ENCODE measurements around the gene HEPACAM2. TPM values are rescaled to one million over a fixed set of nuclear protein-coding genes. Genes with fewer than 3 reads are reported as not detected.

Gene HEPACAM2
- total RNA-seq, 1 donor from 2014 or later = not detected

DNA sequence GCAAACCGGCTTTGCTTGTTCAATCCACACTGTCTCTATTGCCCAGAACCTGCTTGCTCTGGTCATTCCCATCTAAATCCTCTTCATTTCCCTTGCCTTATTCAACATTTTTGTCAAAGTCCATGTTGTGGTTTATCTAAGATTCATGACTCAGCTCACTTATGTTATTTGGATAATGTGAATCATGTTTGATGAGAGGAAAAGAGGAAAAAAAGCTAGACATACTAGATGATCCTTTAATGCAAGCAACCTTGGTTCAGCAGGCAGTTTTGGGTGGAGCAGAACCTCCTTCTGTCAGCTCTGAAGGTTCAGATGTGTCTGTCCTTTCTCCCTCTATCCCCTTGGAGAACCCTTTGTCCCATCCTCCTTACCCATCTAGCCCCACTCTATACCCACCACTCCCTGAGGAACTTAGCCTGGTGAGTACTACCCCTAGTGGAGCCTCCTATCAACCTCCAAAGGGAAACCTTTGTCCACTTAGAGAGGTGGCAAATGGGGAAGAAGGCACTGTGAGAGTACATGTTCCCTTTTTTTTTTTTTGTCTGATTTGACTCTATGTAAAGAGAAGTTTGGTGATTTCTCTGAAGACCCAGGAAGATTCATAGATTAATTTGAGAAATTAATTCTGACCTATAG, 76.0 kb downstream of the HEPACAM2 start:
- TF ChIP-seq POLR2A (IDR thresholded peaks at IDR 0.05) = no peak
- TF ChIP-seq POLR2AphosphoS5 (IDR thresholded peaks at IDR 0.05; ENCODE audit: insufficient read depth in 1 of 2, low read depth in 1 of 2) = no peak
- no peak for TF ChIP-seq CTCF (IDR thresholded peaks at IDR 0.05)
- DNase-seq (ENCODE audit: extremely low spot score in 2 of 2) = no peak
- Histone ChIP-seq H3K27ac (no peak overlapping the region), H3K9me3 (no peaks in the 10 kb centered on the region), H3K36me3 (peaks cover 0 to 4% of the 10 kb centered on the region in 2 donors), H3K4me1 (peaks cover 21% of the 10 kb centered on the region), H3K4me3 (no peak overlapping the region), H3K27me3 (no peaks in the 10 kb centered on the region)
- intact Hi-C loops (cut with DNase I) = no loop called here

- peaks cover 21% of the 10 kb centered on the region for H3K4me1 ChIP-seq
Observed at GRCh38 chr7:93148727-93149126, 77.5 kb downstream of the HEPACAM2 start.

GRCh38 chr7:93148144-93148543, 78.1 kb downstream of the HEPACAM2 start, which contains the start of gene SAMD9L:
SAMD9L (minus strand) TSS chr7:93148385; CDS start chr7:93135971, 12,414 bp downstream.
- Histone ChIP-seq H3K27ac (peak within 1 kb of the TSS; percentile 35), H3K4me3 (peak within 1 kb of the TSS; percentile 43 to 48), H3K4me1 (peaks cover 21% of the 10 kb centered on the region), H3K27me3 (no peaks in the 10 kb centered on the region), H3K9me3 (no peaks in the 10 kb centered on the region), H3K36me3 (peaks cover 0 to 20% of the 10 kb centered on the region in 2 donors)
- DNase-seq (ENCODE audit: extremely low spot score in 2 of 2) = no peak
- no peak for TF ChIP-seq CTCF (IDR thresholded peaks at IDR 0.05)
- TF ChIP-seq POLR2A (IDR thresholded peaks at IDR 0.05) = no peak
- no peak for TF ChIP-seq POLR2AphosphoS5 (IDR thresholded peaks at IDR 0.05; ENCODE audit: insufficient read depth in 1 of 2, low read depth in 1 of 2)
- intact Hi-C loops (cut with DNase I) = no loop called here

More at GRCh38 chr7:93148727-93149126, 77.5 kb downstream of the HEPACAM2 start:
- Histone ChIP-seq H3K27ac (no peak overlapping the region), H3K36me3 (peaks cover 0 to 16% of the 10 kb centered on the region in 2 donors), H3K9me3 (no peaks in the 10 kb centered on the region), H3K4me3 (peak overlapping the region in 1 of 2 donors; percentile 48), H3K27me3 (no peaks in the 10 kb centered on the region)
- no peak for TF ChIP-seq CTCF (IDR thresholded peaks at IDR 0.05)
- no peak for TF ChIP-seq POLR2AphosphoS5 (IDR thresholded peaks at IDR 0.05; ENCODE audit: insufficient read depth in 1 of 2, low read depth in 1 of 2)
- TF ChIP-seq POLR2A (IDR thresholded peaks at IDR 0.05) = no peak
- intact Hi-C loops (cut with DNase I) = no loop called here
- no peak for DNase-seq (ENCODE audit: extremely low spot score in 2 of 2)

- no peaks in the 10 kb centered on the region for H3K27me3 ChIP-seq
- TF ChIP-seq POLR2A (IDR thresholded peaks at IDR 0.05) (no peak), POLR2AphosphoS5 (IDR thresholded peaks at IDR 0.05; ENCODE audit: insufficient read depth in 1 of 2, low read depth in 1 of 2) (no peak), CTCF (IDR thresholded peaks at IDR 0.05) (no peak)
- intact Hi-C loops (cut with DNase I) = no loop called here
- peak overlapping the region; percentile 43 to 48 for H3K4me3 ChIP-seq
- H3K4me1 ChIP-seq = peaks cover 21% of the 10 kb centered on the region
- no peak for DNase-seq (ENCODE audit: extremely low spot score in 2 of 2)
- H3K9me3 ChIP-seq = no peaks in the 10 kb centered on the region
- H3K36me3 ChIP-seq = peaks cover 0 to 28% of the 10 kb centered on the region in 2 donors
- H3K27ac ChIP-seq = peak overlapping the region; percentile 35
Observed at GRCh38 chr7:93147363-93147762, 78.9 kb downstream of the HEPACAM2 start.

DNA sequence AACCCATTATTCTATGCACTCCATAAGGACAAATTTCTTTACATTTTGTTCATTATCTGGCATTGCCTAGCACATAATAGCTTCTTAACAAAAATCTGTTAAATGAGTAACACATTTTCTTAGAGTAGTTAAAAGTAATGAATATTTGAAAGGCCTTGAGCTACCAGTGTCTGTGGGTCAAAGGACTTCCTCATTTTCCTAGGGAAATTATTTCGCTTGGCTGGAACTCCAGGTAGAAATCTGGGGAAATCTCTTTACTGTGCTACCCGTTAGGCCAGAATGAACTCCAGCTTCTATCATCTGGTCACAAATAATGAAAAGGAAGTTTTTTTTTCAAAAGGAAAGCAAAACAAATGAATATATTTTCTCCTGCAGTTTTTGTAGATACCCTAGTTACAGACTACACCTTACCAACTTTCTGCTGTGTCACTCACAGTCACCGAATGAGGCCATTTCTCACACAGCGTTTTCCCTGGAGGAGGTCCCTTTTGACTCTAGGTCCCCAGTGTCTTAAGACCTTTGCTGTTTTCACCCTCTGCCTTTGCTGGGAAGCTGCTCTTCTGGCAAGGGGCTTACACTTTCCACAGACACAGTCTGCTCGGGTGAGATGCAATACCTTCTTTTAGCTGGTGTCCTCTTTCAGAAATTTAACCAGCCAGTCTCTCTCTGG, 79.7 kb downstream of the HEPACAM2 start:
- Histone ChIP-seq H3K9me3 (no peaks in the 10 kb centered on the region), H3K36me3 (peaks cover 0 to 34% of the 10 kb centered on the region in 2 donors), H3K4me3 (peak overlapping the region; percentile 43 to 48), H3K27me3 (no peaks in the 10 kb centered on the region), H3K27ac (peak overlapping the region; percentile 35), H3K4me1 (peaks cover 21% of the 10 kb centered on the region)
- intact Hi-C loops (cut with DNase I) = no loop called here
- no peak for TF ChIP-seq CTCF (IDR thresholded peaks at IDR 0.05)
- no peak for TF ChIP-seq POLR2A (IDR thresholded peaks at IDR 0.05)
- TF ChIP-seq POLR2AphosphoS5 (IDR thresholded peaks at IDR 0.05; ENCODE audit: insufficient read depth in 1 of 2, low read depth in 1 of 2) = no peak
- no peak for DNase-seq (ENCODE audit: extremely low spot score in 2 of 2)
